ENCODE results near the gene BGLAP.

The BGLAP gene

GRCh38 chr1:156283521-156283920, 41.5 kb downstream of the BGLAP start:
- DNase-seq (ENCODE audit: insufficient read length, low spot score) (no peak), FAIRE-seq (no peak)
- TF ChIP-seq CTCF (IDR thresholded peaks at IDR 0.05; ENCODE audit: insufficient read depth, missing control alignments), result no peak

GRCh38 chr1:156284112-156284511, 42.1 kb downstream of the BGLAP start, which contains the start of gene TMEM79:
Gene TMEM79, plus strand, starts transcription at chr1:156284325. Its CDS starts 902 bp downstream, at chr1:156285227.
- no peak for TF ChIP-seq CTCF (IDR thresholded peaks at IDR 0.05; ENCODE audit: insufficient read depth, missing control alignments)
- FAIRE-seq, result no peak

GRCh38 chr1:156284757-156285156, 42.8 kb downstream of the BGLAP start:
- TF ChIP-seq CTCF (IDR thresholded peaks at IDR 0.05; ENCODE audit: insufficient read depth, missing control alignments), result no peak
- no peak for DNase-seq (ENCODE audit: insufficient read length, low spot score)
- no peak for FAIRE-seq

More at GRCh38 chr1:156284112-156284511, 42.1 kb downstream of the BGLAP start, which contains the start of gene TMEM79:
- DNase-seq (ENCODE audit: insufficient read length, low spot score), result no peak

GRCh38 chr1:156285437-156285836, 43.5 kb downstream of the BGLAP start:
- no peak for DNase-seq (ENCODE audit: insufficient read length, low spot score)
- TF ChIP-seq CTCF (IDR thresholded peaks at IDR 0.05; ENCODE audit: insufficient read depth, missing control alignments), result no peak
- no peak for FAIRE-seq

- DNase-seq (ENCODE audit: insufficient read length, low spot score) (no peak), FAIRE-seq (no peak)
- no peak for TF ChIP-seq CTCF (IDR thresholded peaks at IDR 0.05; ENCODE audit: insufficient read depth, missing control alignments)
Observed at GRCh38 chr1:156286061-156286460, 44.1 kb downstream of the BGLAP start.

- FAIRE-seq (no peak), DNase-seq (ENCODE audit: insufficient read length, low spot score) (no peak)
- no peak for TF ChIP-seq CTCF (IDR thresholded peaks at IDR 0.05; ENCODE audit: insufficient read depth, missing control alignments)
Observed at GRCh38 chr1:156289857-156290256, 47.9 kb downstream of the BGLAP start.

GRCh38 chr1:156291226-156292061, 49.5 kb downstream of the BGLAP start:
- TF ChIP-seq CTCF (IDR thresholded peaks at IDR 0.05; ENCODE audit: insufficient read depth, missing control alignments), result no peak
- no peak for FAIRE-seq
- DNase-seq (ENCODE audit: insufficient read length, low spot score), result peak; percentile 87

Measured in D721Med (cell line).